PFSK-1 (cell line): ENCODE results near the gene KRT222.
A peak's percentile ranks its signal among the peaks of the same experiment; 100 is the strongest.

ENCODE experiments used
- FOXP2 ChIP-seq: optimal IDR thresholded peaks from 2 replicates; pipeline ENCODE3; 2011; ENCODE audit warnings: borderline replicate concordance, control low read depth, inconsistent platforms; ENCODE audit not compliant: insufficient read depth; ENCODE audit errors: extremely low read length, extremely low read depth
- POLR2AphosphoS5 ChIP-seq: IDR thresholded peaks from 2 replicates; pipeline ENCODE4 v1.6.1; 2012; ENCODE audit warnings: low read depth, mild to moderate bottlenecking, control low read depth, low read length, moderate library complexity
- REST ChIP-seq, 2 experiments: IDR thresholded peaks; 2 replicates each; pipeline versions ENCODE4 v1.6.1 to v1.8.0; 2011 to 2012; ENCODE audit warnings: low read depth in 2 of 2, low read length in 2 of 2, control low read depth in 1 of 2, inconsistent platforms in 1 of 2, mild to moderate bottlenecking in 1 of 2, moderate library complexity in 1 of 2; ENCODE audit not compliant: insufficient read depth in 1 of 2
- SIN3A ChIP-seq: IDR thresholded peaks from 2 replicates; pipeline ENCODE4 v1.6.1; 2012; ENCODE audit warnings: mild to moderate bottlenecking, low read length, moderate library complexity, borderline replicate concordance; ENCODE audit not compliant: insufficient read depth
- TAF1 ChIP-seq: IDR thresholded peaks from 2 replicates; pipeline ENCODE4 v1.6.1; 2012; ENCODE audit warnings: low read length, control low read depth, borderline replicate concordance; ENCODE audit not compliant: insufficient read depth

KRT222 gene

GRCh38 chr17:40618754-40619625, 46.0 kb downstream of the KRT222 start:
- TF ChIP-seq SIN3A (no peak), FOXP2 (no peak), TAF1 (no peak), POLR2AphosphoS5 (no peak), REST (IDR thresholded peaks at IDR 0.05; ENCODE audit: insufficient read depth in 1 of 2, low read depth in 2 of 2, low read length in 2 of 2) (no peak)

GRCh38 chr17:40617678-40618240, 47.2 kb downstream of the KRT222 start:
- TF ChIP-seq POLR2AphosphoS5: no peak
- no peak for TF ChIP-seq SIN3A
- TF ChIP-seq TAF1: no peak
- no peak for TF ChIP-seq REST (IDR thresholded peaks at IDR 0.05; ENCODE audit: insufficient read depth in 1 of 2, low read depth in 2 of 2, low read length in 2 of 2)
- TF ChIP-seq FOXP2: no peak

GRCh38 chr17:40616592-40616991, 48.4 kb downstream of the KRT222 start:
- no peak for TF ChIP-seq FOXP2

- no peak for TF ChIP-seq SIN3A
- TF ChIP-seq REST (IDR thresholded peaks at IDR 0.05; ENCODE audit: insufficient read depth in 1 of 2, low read depth in 2 of 2, low read length in 2 of 2): no peak
- no peak for TF ChIP-seq POLR2AphosphoS5
- no peak for TF ChIP-seq FOXP2
- TF ChIP-seq TAF1: no peak
Measured at GRCh38 chr17:40615841-40616476, 49.0 kb downstream of the KRT222 start.

- TF ChIP-seq POLR2AphosphoS5 (no peak), SIN3A (no peak), REST (IDR thresholded peaks at IDR 0.05; ENCODE audit: insufficient read depth in 1 of 2, low read depth in 2 of 2, low read length in 2 of 2) (0 out of 4 replicates have a peak, but pooled peaks of 1 of the 2 experiments have one; percentile 23), FOXP2 (no peak), TAF1 (no peak)
Measured at GRCh38 chr17:40615068-40615840, 49.7 kb downstream of the KRT222 start.
